Measurements from ENCODE around the gene PLCB1.
A peak's percentile ranks its signal among the peaks of the same experiment; 100 is the strongest.

The PLCB1 gene

DNA sequence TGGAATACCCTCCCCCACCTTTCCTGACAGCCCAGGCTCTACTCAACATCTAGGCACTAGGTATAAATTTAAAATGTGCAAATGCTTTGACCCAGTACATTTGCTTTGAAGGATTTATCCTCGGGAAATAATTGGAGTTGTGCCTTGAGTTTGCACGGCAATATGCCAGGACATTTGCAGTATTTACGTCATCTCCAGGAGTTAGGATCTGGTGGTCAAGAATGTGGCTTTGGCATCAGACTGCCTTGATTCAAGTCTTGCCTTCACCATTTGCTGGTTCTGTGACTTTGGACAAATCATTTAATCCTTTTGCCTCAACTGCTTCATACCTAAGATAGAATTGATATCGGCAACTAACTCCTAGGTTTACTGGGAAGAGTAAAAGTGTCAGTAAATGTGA lies 169.6 kb downstream of the PLCB1 start:
- DNase-seq (ENCODE audit: low read depth in 2 of 2): no peak

DNA sequence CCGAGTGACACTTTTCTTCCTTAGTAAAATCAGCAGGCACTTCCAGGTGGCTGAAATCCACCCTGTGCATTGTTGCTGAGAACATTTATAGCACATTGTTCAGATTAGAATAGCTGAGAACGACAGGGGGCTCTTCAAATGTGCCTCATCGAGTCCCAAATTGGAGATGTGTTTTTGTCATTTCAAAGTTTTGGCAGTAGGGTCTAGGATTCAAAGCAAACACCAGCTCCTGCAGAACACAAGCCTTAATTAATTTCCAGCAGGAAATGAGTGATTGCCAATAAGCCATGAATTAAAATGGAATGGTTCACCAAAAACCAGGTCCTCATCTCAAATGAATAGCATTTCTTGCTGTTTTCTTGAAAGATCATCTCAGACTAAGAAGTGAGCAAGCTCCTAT lies 171.6 kb downstream of the PLCB1 start:
- no peak for DNase-seq (ENCODE audit: low read depth in 2 of 2)

DNA sequence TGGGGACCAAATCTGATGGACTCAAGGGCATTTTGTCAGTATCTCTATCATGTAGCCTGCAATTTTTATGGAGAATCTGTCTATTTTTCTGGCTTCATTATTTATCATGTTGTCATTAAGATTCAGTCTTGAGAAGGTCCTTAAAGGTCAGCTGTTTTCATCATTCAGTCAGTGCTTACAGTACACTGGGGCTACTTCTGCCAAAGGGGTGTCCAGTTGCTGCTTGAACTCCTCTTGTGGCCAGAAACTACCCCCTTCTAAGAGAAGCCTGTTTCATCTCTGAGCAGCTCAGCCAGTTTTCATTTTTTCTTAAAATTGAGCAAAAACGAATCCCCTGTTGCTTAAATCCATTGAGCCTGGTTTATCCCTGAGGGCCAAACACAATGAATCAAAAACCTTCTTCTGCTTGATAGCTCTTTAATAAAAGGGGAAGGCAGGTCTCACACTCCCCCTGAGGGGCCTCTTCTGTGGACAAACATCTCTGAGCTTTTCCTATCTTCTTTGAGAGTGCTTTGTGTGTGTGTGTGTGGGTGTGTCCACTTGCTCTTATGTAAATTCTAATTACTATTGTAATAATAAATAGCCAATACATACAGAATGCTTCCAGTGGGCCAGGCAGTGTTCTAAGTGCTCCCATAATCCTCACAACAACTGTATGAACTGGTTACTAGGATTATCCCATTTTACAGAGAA lies 172.2 kb downstream of the PLCB1 start:
- DNase-seq (ENCODE audit: low read depth in 2 of 2): no peak

DNA sequence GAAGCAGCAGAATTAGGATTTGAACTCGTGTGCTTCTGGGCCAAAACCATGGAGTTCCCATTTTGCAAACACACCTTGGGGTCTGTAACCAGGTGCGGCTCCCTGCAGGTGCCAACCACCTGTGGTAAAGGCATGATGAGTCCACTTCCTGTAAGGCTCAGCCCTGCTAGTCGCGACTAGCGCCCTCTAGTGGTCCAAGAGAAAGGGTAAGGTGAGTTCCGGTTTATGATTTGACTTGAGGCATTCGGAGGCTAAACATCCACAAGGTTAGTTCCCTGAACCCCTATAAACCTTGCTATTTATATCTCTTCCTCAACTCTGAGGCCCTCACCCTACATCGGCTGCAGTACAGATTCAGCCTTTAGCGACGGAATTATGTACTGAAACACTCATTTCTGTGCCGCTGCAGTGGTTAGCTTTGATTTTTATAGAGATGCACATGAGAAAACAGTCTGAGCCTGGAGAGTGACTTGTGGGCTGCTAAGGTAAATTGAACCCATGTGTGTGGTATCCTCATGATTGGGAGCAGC lies 173.4 kb downstream of the PLCB1 start:
- peak; percentile 39 to 51 for DNase-seq (ENCODE audit: low read depth in 2 of 2)

DNA sequence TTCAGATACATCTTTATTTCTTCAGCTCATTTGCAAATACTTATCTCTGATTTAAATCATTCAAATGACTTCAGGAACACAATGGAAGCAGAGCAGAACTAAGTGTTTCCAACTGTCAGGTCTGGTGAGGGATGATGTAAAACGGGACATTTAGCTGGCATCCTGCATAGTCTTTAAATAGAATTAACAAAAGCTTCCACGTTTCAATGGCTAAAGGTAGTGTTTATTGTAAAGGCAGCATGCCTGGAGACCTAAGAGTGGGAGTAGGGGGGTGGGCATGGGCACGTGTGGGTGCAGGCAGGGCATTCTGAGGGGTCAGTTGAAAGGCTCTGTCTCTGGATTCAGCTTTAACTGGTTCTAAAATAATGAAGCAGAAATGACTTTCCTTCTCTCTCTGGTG lies 174.9 kb downstream of the PLCB1 start:
- DNase-seq (ENCODE audit: low read depth in 2 of 2): no peak

DNA sequence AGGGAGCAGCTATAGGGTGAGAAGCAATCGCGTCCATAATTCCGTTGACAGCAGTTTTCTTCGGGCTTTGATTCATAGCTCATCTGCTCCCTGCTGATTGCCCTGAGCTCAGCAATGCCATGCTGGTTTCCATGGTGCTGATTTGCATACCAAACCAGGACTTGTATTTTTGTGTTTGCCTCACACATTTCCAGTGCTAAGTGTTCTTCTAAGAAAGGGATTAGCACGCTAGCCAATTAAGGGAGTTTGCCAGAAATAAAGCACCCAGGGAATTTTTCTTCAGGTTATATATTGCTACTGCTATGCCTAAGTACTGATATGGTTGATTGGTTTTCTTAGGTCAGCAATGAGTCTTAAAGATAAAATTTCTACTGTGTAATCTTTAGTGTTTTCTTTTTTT lies 177.6 kb downstream of the PLCB1 start:
- DNase-seq (ENCODE audit: low read depth in 2 of 2): no peak

DNA sequence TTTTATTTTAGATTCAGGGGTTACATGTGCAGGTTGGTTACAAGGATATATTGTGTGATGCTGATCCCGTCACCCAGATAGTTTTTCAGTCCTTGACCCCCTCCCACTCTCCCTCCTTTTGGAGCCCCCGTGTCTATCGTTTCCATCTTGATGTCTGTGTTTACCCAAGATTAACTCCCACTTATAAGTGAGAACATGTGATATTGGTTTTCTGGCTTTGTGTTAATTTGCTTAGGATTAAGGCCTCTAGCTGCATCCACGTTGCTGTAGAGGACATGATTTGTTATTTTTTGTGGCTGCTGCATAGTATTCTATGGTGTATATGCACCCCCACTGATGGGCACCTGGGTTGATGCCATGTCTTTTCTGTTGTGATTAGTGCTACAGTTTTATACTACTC lies 178.6 kb downstream of the PLCB1 start:
- DNase-seq (ENCODE audit: low read depth in 2 of 2): no peak

DNA sequence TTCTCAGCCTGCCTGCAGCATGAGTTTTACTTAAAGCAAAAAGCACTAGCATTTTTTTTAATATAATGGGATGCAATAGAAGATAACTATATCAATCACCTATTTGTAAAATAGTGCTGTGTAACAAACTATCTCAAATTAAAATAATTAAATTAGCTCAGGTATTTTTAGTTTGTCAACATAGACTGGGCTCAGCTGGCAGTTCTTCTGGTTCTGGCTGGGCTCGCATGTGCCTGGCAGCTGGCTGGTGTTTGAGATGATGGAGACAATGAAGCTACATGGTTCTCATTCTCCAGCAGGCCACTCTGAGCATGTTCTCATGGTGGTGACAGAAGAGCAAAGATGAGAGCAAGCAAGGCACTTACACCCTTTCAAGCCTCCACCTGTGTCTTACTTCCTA lies 181.0 kb downstream of the PLCB1 start:
- DNase-seq (ENCODE audit: low read depth in 2 of 2): no peak

DNA sequence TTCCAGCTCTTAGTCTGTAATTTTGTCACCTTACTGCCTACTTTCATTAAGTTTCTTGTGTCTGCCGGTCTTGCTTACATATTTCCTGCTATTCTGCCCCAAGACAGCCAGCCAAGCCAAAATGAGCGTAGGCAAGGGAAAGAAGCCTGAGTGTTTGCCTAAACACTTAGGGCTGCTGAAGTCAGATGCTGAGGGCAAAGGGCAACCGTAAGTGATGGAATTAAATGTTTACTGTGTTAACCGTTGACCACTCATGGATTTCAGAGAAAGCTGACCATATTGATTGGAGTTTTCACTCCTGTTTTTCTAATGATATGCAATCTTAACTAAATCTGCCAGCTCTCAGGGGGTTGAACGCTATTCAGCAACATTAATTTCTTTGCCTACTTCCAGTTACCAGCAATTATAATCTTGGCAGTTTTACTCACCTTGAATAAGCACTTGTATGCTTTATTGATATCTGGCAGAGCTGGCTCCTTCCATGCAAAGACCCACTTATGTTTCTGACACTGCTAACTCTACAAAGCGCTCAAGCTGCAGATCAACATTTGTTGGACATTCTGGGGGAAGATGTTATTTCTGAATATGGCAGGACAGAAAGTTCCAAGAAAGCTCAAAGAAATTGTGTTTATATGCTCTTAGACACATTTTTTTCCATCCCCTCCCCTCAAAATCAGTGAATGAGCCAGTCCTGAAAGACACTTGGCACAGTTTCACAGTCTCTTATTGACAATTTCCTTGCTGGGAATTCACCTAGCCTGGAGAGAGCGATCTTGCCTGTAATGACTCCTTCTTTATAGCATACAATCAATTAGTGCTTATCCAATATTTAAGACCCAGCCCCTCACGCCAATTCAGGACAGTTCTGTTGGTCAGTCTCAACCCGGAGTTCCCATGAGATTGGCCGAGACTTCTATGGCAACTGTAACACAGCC lies 183.8 kb downstream of the PLCB1 start:
- no peak for DNase-seq (ENCODE audit: low read depth in 2 of 2)

DNA sequence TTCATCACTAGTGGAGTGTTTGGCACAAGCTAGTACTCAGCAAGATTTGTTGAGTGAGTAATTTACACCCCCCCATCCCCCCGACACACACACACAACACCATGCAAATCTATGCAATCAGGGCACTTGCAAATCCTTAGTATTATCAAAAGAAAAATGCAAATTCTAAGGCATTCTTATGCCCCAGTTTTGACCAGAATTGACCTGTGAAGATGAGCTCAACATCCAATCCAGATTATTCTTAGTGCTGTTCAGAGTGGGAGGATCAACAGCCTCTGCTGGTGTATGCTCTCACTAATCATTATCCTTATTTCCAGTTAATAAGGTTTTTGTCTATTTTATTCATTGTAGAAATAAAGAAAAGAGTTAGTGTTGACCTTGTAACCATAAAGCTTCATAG lies 185.4 kb downstream of the PLCB1 start:
- DNase-seq (ENCODE audit: low read depth in 2 of 2): no peak

DNA sequence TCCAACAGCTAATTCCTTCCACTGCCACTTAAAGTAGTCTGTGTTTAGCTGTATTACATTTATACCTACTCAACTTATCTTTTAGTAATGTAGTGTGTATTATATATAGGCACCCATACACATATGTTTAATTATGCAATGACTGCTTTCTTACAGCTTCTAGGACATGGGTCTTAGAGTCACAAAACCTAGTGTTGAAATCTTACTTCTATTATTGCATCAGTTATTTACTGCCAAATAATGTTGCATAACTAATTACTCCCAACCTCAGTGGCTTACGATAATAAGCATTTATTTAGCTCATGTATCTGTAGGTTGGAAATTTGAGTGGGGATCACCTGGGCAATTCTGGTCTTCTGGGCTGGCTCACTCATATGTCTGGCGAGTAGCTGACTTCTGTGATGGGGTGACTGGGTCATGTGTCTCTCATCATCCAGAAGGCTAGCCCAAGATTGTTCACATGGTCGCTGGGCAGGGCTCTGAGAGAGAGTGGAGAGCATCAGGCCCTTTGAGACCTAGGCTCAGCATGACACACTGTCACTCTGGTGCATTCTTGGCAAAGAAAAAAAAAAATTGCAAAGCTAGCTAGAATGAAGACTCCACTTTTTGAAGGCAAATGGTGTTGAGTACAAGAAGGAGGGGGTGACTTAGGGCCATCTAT lies 187.0 kb downstream of the PLCB1 start:
- no peak for DNase-seq (ENCODE audit: low read depth in 2 of 2)

DNA sequence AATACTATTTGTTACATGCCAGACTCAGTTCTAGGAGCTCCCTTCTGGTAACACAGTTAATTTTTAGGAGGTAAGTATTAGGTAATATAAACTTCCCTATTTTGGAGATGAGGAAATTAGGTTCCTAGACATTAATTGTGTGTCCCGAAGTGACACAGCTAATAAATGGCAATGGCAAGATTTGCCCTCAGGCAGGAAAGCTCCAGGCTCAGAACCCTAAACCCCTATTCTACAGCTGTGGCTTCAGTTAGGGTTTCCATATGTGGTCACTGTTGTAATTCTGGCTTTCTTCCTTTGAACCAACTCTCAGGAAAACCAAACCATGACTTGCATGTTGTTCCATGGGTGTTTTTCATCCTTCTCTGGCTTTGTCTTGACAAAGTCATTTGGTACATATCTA lies 188.2 kb downstream of the PLCB1 start:
- DNase-seq (ENCODE audit: low read depth in 2 of 2): no peak

DNA sequence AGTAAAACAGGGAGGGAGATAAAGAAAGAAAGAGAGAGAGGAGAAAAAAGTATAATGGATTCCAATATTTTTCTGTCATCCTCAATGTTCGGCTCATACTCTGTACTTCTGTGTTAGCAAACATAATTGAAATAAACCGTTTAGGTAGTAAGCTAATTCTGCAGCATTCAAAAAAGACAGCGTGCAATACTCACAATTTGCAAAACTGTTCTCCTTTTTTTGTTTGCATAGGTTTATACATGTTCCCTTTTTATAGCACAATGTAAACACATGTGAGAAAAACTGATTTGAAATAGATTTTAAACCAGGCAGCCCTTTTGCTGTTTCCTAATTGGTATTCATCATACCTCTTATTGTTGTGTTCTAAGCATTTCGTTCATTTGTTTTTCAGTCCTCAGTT lies 188.9 kb downstream of the PLCB1 start:
- DNase-seq (ENCODE audit: low read depth in 2 of 2): no peak

DNA sequence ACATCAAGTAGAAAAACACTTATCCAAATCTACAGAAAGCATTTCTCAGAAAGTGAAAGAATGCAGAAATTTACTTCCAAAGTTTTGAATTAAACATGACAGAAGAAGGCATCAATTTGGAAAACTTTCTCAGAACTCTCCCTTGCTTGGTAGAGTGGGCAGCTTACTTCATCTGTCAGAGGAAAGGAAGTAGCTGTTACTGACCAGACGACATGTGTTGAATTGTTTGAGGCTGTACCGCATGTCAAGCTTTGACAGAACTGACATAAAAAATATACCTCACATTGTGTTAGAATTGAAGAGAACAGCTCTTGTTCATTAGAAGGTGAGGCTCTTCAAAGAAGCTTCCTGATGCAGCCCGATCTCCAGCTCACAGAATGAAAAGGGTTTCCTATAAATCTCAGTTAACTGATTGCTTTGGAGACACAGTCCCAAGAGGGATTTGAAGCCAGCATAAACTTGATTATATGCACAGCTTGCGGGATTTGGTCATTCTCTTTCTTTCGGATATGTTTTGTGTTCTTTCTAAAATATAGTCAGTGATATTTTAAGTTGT lies 190.7 kb downstream of the PLCB1 start:
- no peak for DNase-seq (ENCODE audit: low read depth in 2 of 2)

DNA sequence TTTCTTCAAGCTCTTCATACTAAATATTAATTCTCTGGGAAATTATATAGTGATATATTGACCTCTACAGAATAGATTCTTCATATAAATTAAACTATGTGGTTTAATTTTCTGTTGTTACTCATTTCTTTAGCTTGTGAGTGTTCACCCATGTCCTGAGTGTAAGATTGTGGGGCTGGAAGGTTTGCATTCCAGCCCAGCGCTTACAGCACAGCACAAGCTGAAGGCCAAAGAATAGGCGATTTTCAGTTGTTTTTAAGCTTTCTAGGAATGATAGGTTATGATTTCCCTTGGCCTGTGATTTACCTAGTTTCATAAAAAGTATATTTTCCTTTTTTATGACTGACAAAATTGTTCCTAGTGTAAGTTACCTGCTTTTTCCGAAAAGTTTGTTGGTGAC lies 194.1 kb downstream of the PLCB1 start:
- DNase-seq (ENCODE audit: low read depth in 2 of 2): no peak

DNA sequence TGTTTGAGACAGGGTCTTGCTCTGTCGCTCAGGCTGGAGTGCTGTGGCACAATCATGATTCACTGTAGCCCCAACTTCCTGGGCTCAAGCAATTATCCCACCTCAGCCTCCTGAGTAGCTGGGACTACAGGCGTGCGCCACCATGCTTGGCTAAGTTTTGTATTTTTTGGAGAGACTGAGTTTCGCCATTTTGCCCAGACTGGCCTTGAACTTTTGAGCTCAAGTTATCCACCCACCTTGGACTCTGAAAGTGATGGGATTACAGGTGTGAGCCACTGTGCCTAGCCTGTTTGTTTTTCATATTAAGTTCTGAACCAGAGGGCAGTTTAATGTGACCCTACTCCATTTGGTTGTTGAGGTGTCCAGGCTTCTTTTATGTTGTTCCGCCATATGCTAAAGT lies 194.8 kb downstream of the PLCB1 start:
- DNase-seq (ENCODE audit: low read depth in 2 of 2): no peak

DNA sequence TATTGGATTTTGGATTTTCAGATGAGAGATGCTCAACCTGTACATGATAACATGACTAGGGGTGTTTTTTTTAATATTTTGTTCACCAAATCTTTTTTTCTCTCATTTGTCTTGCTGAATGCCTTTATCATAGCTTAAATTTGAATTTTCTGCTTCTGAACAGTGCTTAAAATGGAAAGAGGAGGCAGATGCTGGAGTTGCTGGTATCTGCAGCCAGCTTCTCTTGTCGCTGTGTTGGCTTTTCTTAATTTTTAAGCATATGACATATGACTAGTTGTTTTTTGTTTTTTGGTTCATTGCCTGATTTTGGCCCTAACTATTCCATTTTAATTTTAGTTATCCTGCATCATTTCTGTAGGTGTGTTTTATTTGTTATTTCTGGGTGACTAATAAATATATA lies 196.1 kb downstream of the PLCB1 start:
- DNase-seq (ENCODE audit: low read depth in 2 of 2): no peak

DNA sequence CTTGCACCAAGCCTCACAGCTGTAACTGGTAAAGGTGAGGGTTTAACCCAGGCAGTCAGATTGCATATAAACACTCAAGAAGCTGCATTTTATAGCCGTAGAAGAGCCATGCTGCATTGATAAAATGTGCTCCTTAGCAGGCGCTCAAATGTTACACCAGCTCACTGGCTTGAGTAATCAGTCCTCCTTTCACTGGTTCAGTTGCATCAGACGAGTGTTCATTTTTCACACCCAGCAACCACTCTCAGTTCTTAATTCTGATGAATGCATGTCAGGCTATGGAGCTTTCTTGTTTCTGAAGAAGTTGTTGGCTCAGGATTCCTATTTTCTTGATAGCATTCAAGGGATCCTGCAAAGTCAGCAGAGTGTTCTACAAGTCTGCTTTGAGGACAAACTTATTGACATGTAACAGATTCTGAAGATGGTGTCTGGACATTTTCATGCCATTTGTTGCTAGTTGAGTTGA lies 198.3 kb downstream of the PLCB1 start:
- DNase-seq (ENCODE audit: low read depth in 2 of 2): no peak

DNA sequence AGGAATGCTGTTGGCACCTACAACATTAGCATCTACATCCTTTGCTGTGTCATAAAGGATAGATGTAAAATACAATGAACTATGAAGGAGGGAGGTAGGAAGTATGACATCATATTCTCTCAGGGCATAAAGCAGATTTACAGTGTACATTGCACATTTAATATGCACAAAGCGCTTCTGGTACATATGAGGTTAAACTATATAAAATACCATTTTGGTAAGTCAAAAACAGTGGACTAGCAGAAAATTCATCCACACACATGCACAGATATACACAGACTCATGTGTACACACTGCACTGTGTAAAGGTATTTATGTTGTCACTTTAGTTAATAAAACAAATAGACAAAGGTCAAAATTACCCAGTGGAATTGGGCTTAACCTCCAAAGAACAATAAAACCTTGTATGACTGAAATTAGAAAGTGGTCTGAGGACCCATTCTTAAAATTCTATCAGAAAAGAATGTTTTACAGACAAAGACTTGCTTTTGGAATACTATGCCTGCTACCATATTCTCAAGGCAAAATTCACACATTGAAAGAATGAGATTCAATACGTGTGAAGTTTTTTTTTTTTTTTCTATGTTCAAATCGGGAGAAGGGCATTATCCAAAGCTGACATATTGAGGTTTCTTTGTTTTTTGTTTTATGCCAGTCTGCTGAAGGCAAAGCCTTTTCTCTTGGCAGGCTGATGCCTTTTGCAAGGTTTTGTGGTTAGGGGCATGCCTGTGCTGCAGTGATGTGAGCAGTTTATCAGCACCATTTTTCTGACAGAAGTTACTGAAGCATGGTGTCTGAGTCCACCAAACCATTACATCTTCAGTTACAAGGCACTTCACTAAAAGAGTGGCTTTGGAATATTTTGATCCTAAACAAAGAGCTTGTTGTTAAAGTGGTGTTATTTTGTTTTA lies 199.0 kb downstream of the PLCB1 start:
- DNase-seq (ENCODE audit: low read depth in 2 of 2): no peak

DNA sequence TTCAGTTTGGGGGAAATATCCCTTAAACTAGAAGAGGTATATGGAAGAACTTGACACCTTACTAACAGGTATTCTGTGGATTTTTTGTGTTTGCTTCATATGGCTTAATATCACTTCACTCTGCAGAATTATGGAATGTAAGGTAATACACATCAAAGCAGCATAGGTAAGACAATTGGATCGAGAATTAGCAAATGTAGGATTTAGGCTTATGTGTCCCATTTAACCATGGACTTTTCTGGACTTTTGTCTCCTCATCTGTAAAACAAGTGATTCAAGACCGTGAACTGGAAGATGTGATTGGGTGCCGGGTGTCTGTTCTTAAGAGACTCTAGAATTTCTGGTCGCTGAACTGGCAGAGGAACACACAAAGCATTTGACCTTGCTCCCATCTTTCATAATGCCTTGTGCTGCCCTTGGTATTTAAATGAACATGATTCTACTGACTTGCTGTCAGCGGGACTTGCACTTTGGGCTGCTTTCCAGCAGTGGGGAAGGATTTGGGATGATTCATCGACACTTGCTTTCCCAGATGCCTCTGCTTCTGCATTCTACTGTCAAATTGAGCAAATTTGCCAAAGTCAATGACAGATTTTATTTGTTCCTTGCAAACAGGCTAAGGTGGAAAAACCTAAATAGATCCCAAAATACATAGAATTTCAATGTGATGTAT lies 199.8 kb downstream of the PLCB1 start:
- no peak for DNase-seq (ENCODE audit: low read depth in 2 of 2)

Data from stimulated activated CD8-positive, alpha-beta memory T cell treated with anti-CD3 and anti-CD28 coated beads, Interleukin-2, amount 100 ng/mL, for 1 hour (primary cell).